Measurements from ENCODE around the gene LCA5.

- TF ChIP-seq, protein P1, sequence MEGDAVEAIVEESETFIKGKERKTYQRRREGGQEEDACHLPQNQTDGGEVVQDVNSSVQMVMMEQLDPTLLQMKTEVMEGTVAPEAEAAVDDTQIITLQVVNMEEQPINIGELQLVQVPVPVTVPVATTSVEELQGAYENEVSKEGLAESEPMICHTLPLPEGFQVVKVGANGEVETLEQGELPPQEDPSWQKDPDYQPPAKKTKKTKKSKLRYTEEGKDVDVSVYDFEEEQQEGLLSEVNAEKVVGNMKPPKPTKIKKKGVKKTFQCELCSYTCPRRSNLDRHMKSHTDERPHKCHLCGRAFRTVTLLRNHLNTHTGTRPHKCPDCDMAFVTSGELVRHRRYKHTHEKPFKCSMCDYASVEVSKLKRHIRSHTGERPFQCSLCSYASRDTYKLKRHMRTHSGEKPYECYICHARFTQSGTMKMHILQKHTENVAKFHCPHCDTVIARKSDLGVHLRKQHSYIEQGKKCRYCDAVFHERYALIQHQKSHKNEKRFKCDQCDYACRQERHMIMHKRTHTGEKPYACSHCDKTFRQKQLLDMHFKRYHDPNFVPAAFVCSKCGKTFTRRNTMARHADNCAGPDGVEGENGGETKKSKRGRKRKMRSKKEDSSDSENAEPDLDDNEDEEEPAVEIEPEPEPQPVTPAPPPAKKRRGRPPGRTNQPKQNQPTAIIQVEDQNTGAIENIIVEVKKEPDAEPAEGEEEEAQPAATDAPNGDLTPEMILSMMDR (conservative IDR thresholded peaks at IDR 0.05; ENCODE audit: low read depth, low read length) = no peak
- TF ChIP-seq EZH2 (IDR thresholded peaks at IDR 0.05; ENCODE audit: low read length, unreplicated experiment) (no peak), EZH2phosphoT487 (IDR thresholded peaks at IDR 0.05; ENCODE audit: borderline replicate concordance, low read length) (no peak)
Observed at GRCh38 chr6:79574630-79575225, 37.5 kb upstream of the LCA5 start.
